GM04503 (cell line): ENCODE results near the gene TM7SF3.
"Not testable (repeated sequence)": the region's sequence is repeated elsewhere in the genome, so short reads cannot be mapped to it uniquely, and the experiment has no call there.

Source experiments
- DNase-seq: peaks from one replicate; pipeline ENCODE4 v3.0.0-alpha.2; 2012; ENCODE audit warnings: low read depth

TM7SF3 gene, protein sequence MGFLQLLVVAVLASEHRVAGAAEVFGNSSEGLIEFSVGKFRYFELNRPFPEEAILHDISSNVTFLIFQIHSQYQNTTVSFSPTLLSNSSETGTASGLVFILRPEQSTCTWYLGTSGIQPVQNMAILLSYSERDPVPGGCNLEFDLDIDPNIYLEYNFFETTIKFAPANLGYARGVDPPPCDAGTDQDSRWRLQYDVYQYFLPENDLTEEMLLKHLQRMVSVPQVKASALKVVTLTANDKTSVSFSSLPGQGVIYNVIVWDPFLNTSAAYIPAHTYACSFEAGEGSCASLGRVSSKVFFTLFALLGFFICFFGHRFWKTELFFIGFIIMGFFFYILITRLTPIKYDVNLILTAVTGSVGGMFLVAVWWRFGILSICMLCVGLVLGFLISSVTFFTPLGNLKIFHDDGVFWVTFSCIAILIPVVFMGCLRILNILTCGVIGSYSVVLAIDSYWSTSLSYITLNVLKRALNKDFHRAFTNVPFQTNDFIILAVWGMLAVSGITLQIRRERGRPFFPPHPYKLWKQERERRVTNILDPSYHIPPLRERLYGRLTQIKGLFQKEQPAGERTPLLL

DNA sequence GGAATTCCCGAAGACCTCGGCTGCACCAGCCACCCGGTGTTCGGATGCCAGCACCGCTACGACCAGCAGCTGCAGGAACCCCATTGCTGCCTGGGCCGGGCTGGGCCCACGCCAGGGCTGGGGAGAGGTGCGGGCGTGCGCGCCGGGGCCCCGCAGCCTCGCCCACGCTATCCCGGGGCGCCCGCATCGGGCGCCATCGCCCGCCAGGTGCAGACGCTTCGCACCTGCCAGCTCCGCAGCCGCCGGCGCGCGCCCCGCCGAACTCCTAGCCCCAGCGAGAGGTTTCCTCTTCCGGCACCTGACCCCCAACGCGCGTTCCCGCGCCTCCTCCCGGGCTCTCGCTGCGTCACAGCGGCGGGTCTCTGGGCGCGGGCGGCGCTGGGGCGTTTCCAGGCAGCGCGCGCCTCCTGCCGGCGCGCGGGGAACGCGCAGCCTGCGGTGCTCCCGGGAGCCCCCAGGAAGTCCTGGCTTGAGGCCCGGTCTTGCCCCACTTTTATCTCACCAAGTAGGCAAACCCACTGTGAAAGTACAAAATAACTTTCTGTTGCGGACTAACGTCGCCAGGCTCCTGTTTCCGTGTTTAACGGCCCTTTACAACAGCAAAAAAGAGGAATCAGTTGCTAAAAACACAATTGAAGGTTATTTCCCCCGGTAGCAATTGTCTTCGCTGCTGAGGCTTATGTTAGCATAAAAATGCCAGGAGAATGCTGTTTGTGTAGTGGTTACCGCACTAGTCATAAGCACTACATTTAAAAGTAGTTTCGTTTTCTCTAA, at the start of gene TM7SF3:
TSS of gene TM7SF3 (minus strand) at position 300 of the 774 bp plus-strand sequence. CDS start at position 84, 216 bp downstream.
- DNase-seq, result no peak

DNA sequence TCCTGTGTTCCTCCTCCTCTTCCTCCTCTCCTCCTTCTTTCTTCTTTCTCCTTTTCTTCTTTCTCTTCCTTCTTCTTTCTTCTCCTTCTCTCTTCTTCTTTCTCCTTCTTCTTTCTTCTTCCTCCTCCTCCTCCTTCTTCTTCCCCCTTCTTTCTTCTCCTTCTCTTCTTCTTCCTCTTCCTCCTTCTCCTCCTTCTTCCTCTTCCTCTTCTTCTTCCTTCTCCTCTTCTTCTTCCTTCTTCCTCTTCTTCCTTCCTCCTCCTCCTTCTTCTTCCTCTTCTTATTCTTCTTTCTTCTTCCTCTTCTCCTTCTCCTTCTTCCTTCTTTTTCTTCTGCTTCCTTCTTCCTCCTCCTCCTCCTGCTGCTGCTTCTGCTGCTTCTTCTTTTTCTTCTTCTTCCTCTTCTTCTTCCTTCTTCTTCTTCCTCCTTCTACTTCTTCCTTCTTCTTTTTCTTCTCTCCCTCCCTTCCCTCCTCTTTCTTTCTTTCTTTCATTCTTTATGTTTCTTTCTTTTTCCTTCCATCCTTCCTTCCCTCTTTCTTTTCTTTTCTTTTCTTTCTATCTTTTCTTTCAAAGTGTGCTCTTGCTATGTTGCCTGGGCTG, 49.2 kb upstream of the TM7SF3 start:
- no peak for DNase-seq

DNA sequence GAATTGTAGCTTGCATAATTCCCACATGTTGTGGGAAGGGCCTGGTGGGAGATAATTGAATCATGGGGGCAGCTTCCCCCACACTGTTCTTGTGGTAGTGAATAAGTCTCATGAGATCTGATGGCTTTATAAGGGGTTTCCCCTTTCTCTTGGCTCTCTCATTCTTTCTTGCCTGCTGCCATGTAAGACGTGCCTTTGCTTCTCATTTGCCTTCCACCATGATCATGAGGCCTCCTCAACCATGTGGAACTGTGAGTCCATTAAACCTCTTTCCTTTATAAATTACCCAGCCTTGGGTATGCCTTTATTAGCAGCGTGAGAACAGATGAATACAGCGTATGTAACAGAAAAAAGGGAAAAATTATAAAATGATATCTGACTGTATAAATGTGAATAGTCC, 47.1 kb upstream of the TM7SF3 start:
- no peak for DNase-seq

DNA sequence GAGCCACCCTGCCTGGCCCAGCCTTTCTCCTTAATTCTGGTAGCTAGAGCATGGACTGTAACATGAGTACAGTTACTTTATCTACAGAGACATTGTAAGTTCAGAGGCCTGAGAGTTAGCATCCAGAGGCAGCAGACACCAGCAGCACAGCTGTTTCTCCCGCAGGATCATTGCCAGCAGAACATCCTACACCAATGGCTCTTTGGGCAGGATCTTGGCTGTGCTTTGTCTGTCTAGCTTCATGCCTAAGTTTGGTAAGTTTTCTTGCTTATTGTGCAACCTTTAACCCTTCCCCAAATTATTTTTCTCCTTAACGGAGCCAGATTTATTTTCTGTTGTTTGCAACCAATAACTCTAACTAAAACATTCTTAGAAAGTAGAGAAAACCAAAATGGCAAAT, 46.6 kb upstream of the TM7SF3 start:
- no peak for DNase-seq

DNA sequence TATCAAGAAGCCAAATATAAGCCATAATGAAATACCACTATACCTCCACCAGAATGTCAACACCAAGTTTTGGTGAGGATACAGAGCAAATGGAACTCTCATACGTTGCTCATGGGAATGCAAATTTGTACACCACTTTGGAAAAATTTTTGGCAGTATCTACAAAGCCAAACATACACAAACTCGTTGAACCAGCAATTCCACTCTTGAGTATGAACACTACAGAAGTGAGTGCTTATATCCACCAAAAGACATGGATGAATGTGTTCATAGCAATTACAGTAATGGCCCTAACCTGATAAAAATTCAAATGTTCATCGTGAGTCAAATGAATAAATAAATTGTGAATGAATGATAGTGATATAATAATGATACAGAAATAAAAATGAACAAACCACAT, 43.4 kb upstream of the TM7SF3 start:
- DNase-seq, result no peak

DNA sequence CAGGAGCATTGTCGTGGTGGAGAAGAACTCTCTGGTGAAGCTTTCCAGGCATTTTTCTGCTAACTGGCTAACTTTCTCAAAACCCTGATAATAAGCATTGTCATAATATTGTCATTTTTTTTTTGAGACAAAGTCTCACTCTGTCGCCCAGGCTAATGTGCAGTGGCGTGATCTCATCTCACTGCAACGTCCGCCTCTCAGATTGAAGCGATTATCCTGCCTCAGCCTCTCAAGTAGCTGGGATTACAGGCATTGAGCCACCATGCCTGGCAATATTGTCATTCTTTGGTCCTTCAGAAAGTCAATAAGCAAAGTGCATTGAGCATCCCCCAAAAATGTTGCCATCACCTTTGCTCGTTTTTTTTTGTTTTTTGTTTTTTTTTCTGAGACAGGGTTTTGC, 41.8 kb upstream of the TM7SF3 start:
- no peak for DNase-seq

DNA sequence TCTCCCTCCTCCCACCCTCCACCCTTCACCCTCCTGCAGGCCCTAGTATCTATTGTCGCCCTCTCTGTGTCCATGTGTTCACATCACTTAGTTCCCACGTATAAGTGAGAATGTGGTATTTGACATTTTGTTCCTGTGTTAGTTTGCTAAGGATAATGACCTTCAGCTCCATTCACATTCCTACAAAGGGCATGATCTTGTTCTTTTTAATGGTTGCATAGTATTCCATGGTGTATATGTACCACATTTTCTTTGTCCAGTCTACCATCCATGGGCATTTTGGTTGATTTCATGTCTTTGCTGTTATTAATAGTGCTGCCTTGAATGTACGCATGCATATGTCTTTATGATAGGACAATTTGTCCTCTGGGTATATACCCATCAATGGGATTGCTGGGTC, 38.6 kb upstream of the TM7SF3 start:
- DNase-seq, result no peak

DNA sequence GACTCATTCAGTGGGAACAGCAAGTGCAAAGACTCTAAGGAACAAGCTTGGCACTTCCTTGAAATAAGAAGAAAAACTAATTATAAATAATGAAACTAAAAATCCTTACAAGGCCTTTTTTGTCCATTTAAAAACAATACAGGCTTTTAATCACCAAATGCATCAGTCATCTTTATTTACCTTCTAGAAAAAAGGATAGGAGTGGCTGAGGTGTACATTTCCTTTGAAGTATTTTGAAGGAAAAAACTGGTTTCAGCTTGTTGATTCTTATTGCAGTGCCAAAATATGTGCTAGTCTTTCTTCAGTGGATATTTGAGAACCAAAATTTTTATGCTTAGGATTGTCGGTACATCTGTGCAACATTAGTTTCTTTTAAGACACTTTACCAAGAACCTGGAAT, 38.0 kb upstream of the TM7SF3 start:
- no peak for DNase-seq

DNA sequence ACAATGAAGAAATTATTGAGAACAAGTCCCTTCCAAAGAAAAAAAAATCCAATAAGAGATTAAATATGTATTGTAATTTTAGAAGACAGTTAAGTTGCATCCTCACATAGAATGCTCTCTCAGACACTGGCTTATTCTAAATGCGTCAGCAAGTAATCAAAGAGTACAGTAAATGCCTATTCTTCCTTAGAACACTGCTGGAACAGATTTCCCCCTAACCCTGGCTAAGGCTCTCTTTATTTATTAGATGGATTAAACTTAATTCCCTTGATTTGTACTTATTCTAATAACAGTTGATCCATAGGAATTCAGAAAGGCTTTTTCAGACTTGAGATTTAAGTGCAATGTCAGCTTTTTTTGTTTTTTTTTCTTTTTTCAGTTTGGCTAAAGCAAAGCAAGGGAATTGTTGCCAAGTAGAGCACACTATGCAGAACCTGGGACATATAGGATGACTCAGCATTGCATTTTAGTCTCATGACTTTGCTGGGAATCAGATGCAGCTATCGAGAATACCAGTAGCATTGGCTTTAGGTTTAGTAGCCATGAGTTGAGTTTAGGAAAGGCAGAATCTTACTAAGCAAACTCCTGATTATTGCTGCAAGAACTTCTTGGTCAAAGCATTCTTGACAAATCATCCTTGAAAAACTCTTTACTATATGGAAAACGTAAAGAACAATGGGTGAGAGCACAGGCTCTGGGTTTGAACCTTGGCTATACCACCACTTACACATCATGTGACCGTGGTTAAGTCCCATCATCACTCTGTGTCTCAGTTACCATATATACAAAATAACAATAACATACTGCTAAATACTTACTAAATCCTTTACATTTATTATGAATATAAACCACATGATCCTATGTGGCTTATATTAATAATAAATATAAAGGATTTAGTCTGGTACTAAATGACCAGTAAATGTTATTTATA, 34.9 kb upstream of the TM7SF3 start:
- no peak for DNase-seq

DNA sequence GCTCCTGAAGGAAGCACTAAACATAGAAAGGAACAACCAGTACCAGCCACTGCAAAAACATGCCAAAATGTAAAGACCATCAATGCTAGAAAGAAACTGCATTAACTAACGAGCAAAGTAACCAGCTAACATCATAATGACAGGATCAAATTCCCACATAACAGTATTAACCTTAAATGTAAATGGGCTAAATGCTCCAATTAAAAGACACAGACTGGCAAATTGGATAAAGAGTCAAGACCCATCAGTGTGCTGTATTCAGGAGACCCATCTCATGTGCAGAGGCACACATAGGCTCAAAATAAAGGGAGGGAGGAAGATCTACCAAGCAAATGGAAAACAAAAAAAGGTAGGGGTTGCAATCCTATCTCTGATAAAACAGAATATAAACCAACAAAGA, 27.8 kb upstream of the TM7SF3 start:
- DNase-seq, result not testable (repeated sequence)

DNA sequence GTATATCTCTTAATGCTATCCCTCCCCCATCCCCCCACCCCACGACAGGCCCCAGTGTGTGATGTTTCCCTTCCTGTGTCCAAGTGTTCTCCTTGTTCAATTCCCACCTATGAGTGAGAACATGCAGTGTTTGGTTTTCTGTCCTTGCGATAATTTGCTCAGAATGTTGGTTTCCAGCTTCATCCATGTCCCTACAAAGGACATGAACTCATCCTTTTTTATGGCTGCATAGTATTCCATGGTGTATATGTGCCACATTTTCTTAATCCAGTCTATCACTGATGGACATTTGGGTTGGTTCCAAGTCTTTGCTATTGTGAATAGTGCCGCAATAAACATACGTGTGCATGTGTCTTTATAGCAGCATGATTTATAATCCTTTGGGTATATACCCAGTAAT, 26.5 kb upstream of the TM7SF3 start:
- DNase-seq, result not testable (repeated sequence)

DNA sequence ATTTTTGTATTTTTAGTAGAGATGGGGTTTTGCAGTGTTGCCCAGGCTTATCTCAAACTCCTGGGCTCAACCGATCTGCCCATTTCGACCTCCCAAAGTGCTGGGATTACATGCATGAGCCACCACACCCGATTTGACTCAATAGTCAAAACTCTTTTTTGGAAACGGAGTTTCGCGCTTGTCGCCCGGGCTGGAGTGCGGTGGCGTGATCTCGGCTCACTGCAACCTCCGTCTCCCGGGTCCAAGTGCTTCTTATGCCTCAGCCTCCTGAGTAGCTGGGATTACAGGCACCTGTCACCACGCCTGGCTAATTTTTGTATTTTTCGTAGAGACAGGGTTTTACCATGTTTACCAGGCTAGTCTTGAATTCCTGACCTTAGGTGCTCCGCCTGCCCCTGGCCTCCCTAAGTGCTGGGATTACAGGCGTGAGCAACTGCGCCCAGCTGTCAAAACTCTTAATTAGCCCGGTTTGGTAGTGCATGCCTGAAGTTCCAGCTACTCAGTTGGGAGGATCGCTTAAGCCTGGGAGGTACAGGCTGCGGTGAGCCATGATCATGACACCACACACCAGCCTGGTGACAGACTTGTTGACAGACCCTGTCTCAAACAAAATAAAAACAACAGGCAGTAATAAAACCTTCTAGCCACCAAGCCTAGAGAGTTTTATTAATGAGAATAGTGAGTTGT, 20.6 kb upstream of the TM7SF3 start:
- no peak for DNase-seq

DNA sequence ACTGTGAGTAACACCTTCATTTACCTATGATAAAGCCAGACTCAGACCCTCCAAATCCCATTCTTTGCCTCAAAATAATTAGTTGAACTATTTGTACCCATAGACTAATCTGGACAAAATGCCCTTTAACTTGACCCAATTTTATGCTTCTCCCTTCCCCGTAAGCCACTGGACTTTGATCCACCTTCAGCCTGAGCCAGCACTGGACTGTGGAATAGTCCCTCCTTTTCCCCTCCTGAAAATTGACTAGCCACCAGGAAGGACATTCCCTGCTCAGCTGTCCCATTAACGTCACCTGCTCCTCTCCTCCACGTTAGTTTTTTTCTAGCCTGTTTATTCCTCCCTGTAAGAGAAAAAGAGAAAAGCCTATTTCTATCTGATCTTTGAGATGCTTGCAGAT, 18.5 kb upstream of the TM7SF3 start:
- no peak for DNase-seq

DNA sequence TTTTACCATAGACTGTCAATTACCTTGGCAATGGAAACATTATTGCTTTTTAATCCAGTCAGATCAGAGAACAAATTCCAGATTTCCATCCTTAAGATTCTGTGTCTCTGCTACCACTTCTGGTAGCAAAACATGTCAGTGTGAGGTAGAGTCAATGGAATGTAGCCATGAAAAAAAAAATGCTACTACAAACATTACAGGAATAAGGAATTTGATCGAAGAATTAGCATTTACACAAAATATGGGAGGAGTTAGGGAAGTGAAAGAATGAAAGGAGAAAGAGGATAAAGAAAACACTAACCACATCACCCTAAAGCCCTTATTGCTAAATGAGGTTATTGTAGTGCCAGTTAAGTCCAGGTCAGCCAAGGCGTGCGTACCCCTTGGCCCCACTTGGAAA, 17.3 kb upstream of the TM7SF3 start:
- DNase-seq, result no peak

DNA sequence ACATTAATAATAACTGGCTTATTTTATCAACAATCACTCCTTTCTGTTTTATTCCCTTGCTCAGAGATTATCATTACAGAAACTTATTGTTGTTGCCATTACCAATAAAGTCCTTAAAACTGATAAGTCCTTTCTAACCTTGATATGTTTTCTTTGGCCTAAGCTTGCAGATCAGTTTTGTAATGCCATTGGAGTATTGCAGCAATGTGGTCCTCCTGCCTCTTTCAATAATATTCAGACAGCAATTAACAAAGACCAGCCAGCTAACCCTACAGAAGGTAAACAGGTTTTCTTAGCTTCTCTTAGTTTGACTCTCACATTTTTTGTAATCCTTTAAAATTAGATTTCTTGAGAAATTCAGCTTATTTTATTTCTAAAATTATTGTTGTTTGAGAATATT, 12.1 kb upstream of the TM7SF3 start:
- DNase-seq, result no peak

DNA sequence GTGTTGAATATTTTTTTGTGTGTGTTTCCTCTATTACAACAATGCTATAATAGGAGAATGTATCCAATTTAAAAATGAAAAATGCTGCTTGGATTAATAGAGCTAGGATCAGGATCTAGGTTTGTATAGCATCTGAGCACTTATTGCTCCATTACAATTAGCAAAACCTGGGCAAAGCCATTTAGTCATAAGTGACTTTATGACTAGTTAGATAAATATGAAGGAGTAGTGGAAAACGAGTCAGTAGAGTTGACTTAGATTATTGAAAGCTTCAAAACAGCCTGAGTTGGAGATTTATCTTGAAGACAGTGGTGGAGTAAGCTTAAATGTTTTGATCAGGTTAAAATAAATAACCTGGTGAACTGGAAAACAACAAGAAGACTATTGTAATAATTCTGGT, 10.9 kb upstream of the TM7SF3 start:
- no peak for DNase-seq

DNA sequence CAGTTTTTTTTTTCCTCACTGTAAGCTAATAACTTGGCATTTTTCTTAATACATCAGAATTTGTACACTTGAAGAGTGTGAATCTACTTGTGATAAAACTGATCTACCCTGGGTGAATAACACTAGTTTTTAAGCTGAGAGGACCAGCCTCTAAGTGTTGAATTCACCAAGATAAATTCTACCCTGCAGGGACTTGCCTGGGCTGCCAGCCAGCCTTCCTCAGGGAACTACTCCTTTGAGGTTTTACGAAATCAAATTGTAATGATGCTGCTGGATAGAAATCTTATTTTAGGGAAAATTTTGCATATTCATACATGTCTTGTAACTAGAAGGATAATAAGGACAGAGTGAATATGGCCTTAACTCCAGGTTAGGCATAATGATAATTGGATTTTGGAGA, 10.1 kb upstream of the TM7SF3 start:
- no peak for DNase-seq

DNA sequence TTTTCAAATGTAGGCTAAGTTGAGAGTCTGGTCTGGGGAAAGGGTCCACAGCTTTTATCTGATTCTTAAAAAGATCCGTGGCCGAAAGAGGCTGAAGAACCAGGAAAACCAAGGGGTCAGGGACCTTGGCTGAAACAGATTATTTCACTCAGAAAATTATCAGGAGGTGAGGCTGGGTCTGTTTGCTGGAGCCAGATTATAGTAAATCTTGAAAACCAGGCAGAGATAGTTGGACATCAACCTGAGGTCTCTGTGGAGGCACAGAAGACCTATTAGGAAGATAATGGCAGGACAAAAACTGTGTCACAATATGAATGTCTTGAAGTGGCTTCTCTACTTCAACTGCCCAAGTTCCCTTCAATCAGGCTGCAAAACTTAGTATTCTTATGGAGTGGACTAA, 6.6 kb upstream of the TM7SF3 start:
- no peak for DNase-seq

DNA sequence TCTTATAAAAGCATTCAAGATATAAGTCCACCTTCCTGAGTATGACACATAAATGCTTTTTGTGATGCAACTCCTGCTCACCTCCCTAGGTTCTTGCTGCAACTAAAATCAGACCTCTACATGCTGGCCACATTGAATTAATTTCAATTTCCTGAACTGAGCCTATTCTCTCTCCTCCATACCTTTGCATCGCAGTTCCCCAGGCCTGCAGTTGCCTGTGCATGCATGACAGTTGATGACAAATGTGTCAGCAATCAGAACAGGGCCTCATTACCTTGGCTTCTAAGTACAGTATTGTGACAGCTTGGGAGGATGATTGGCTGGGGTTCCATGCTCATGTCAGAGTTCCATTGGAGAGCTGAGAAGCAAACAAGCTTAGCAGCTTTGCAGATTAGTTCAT, 3.9 kb upstream of the TM7SF3 start:
- no peak for DNase-seq

DNA sequence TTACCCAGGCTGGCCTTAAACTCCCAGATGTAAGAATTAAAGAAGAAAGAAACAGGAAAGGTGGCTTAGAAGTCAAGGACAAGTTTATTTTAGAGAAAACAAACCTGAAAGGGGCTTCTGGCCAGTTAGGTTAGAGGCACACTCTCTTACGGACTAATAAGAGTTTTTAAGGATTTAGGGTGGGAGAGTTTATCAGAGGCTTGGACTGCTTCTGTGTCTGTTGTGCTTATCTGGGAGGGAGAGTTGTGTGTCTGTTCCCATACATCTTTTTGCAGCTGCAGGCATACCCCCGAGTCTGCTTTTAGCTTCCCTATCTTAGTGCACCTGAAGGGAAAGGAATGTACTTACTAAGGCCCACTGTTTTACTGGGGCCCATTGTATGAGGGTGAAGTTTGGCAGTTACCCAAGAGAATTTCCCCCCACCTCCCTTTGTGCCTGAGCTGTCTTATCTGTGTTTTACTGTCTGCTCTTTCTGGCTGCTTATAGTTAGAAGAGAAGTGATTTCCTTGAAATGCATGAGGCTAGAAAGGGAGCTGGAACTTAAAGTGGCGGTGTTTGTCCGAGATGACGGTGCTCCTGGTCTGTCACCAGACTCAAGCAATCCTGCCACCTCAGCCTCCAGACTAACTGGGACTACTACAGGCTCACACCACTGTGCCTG, 3.1 kb upstream of the TM7SF3 start:
- not testable (repeated sequence) for DNase-seq

DNA sequence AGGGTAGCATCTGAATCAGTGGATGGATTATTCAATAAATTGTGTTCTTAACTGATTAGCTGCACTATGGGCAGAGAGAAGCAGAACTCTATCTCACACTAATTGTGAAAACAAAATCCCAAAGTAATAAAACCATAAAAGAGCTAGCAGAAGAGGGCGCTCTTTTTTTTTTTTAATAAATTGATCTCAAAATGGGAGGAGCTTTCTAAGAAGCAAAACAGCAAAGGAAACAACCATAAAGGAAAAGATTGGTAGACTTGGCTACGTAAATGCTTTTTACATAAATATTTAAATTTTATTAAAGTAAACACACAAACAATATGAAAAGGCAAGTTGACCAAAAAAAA, 1.5 kb upstream of the TM7SF3 start:
- DNase-seq, result no peak
